H1 (cell line): ENCODE measurements around the gene RIT2. TPM values are rescaled to one million over a fixed set of nuclear protein-coding genes. Genes with fewer than 3 reads are reported as not detected.

Experiments used
- CTCF ChIP-seq, 3 experiments: IDR thresholded peaks; 1 replicate in 2 of 3; 2 replicates in 1 of 3; pipeline versions ENCODE4 v1.5.1 to v1.6.1; 2011; ENCODE audit warnings: low read length in 3 of 3, mild to moderate bottlenecking in 3 of 3, inconsistent platforms in 2 of 3, low read depth in 1 of 3, moderate library complexity in 1 of 3; ENCODE audit not compliant: insufficient read depth in 1 of 3; ENCODE audit errors: control extremely low read depth in 1 of 3
- NRF1 ChIP-seq: IDR thresholded peaks from 2 replicates; pipeline ENCODE4 v1.6.1; 2011; ENCODE audit warnings: mild to moderate bottlenecking, low read depth, low read length, improper control_type of control experiment
- RXRA ChIP-seq: IDR thresholded peaks from 2 replicates; pipeline ENCODE4 v1.6.1; 2011; ENCODE audit warnings: low read depth, mild to moderate bottlenecking, low read length, moderate library complexity; ENCODE audit not compliant: insufficient read depth
- TCF12 ChIP-seq: IDR thresholded peaks from 2 replicates; pipeline ENCODE4 v1.6.1; 2011; ENCODE audit warnings: low read depth, mild to moderate bottlenecking, low read length
- polyA plus RNA-seq, 7 experiments: library from polyadenylated mRNA; depleted of rRNA in 3 of 7; stranded (reverse) in 5 of 7; unstranded in 2 of 7; fragments of >200 nt in 5 of 7; fragments of 200-250 nt in 2 of 7; gene quantifications; 1 replicate in 5 of 7; 2 replicates in 1 of 7; 4 replicates in 1 of 7; pipeline versions ENCODE4 v1.2.1 to v1.2.3, GENCODE V29; 2011 to 2013; ENCODE audit warnings: missing spikeins in 2 of 7, mixed read lengths in 2 of 7
- total RNA-seq: library from RNA; stranded (reverse); fragmentation: NEBNext Ultra II Directional; extraction: Animal tissue kit (Norgen Biotek cat#: 25700); gene quantifications from 2 replicates; pipeline ENCODE4 v1.2.1, GENCODE V29; 2021

RIT2 gene
- total and polyA plus RNA-seq, 2 of the 8 experiments (the other 6 are each of a cell fraction or from before 2014, with no cell fraction given) = 0.67 to 3.2 TPM

GRCh38 chr18:42958353-42958752, 157.1 kb downstream of the RIT2 start (continued):
- TF ChIP-seq RXRA (no peak), TCF12 (no peak), CTCF (IDR thresholded peaks at IDR 0.05; ENCODE audit: control extremely low read depth in 1 of 3, insufficient read depth in 1 of 3, low read depth in 1 of 3, low read length in 3 of 3) (no peak), NRF1 (no peak)
